Stomach (tissue), 4 donors: ENCODE measurements around the gene TSHZ2.

Experiments used
- CTCF ChIP-seq, 7 experiments: fragments of 450-650 bp in 4 of 7; fragments of 200-600 bp in 3 of 7; sonication (generic) in 3 of 7; IDR thresholded peaks; one replicate each; pipeline ENCODE4 v1.5.1; 2016 to 2019; ENCODE audit warnings: antibody characterized with exemption in 7 of 7, control low read depth in 2 of 7, mild to moderate bottlenecking in 1 of 7
- EP300 ChIP-seq: sonication (generic); formaldehyde crosslinking; IDR thresholded peaks from one replicate; pipeline ENCODE4 v1.6.1; 2017; ENCODE audit warnings: antibody characterized with exemption
- POLR2A ChIP-seq, 4 donors: fragments of 450-650 bp; IDR thresholded peaks; one replicate each; pipeline ENCODE4 v1.6.1; 2016; ENCODE audit warnings: antibody characterized with exemption in 4 of 4, control low read depth in 2 of 4, mild to moderate bottlenecking in 1 of 4, moderate library complexity in 1 of 4
- POLR2AphosphoS5 ChIP-seq, 3 donors: sonication (generic); formaldehyde crosslinking; IDR thresholded peaks; one replicate each; pipeline ENCODE4 v1.6.1; 2016; ENCODE audit warnings: antibody characterized with exemption in 3 of 3

GRCh38 chr20:53494753-53495152 lies 522.6 kb downstream of the TSHZ2 start:
- no peak for TF ChIP-seq CTCF (IDR thresholded peaks at IDR 0.05)
- no peak for TF ChIP-seq POLR2A (IDR thresholded peaks at IDR 0.05)
- no peak for TF ChIP-seq POLR2AphosphoS5 (IDR thresholded peaks at IDR 0.05)
- TF ChIP-seq EP300, result no peak
